Stimulated activated CD8-positive, alpha-beta memory T cell treated with anti-CD3 and anti-CD28 coated beads, Interleukin-7, amount 100 ng/mL, for 4 hours (primary cell): ENCODE results near the gene PCED1B.
"Not testable (repeated sequence)": the region's sequence is repeated elsewhere in the genome, so short reads cannot be mapped to it uniquely, and the experiment has no call there.

Experiments used
- DNase-seq, 2 donors: peaks; one replicate each; pipeline ENCODE4 v3.0.0-alpha.2; 2020; ENCODE audit warnings: low read depth in 2 of 2

PCED1B gene

DNA sequence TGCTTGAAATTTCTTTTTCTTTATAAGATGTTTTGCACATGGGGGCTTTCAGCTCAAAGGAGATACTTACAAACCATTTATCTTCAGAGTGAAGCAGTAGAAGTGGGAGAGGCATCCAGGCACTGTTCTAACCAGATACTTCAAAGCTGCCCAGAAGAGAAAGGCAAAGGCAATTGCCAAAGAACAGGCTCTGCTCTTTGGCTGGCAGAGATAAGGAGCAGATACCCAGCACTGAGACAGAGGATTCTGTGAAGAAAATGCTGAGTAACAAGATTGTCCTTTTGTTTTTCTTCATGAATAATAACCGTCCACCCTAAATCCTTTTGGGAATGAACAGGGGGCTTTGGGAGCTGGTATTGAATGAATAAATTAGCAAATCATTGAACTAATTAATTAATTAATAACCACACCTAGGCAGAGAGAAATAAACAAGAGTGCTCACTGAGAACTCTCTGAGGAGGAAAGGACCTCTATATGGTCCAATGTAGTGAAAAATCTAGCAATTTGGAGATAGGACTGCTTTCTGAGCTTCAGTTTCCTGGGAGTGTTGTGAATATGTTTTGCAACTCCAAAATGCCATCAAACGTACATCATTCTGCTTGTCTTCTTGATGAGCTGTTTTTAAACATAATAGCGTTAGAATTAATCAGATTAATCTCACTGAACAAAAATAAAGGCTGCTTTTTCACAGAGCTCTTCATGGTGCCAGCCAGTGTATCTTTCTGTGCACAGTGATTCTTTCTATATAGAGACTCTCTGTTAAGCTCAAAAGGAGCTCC is 193.2 kb downstream of the PCED1B start:
- DNase-seq, result no peak

- no peak for DNase-seq
These were observed 193.8 kb downstream of the PCED1B start for GRCh38 chr12:47273191-47273626.

DNA sequence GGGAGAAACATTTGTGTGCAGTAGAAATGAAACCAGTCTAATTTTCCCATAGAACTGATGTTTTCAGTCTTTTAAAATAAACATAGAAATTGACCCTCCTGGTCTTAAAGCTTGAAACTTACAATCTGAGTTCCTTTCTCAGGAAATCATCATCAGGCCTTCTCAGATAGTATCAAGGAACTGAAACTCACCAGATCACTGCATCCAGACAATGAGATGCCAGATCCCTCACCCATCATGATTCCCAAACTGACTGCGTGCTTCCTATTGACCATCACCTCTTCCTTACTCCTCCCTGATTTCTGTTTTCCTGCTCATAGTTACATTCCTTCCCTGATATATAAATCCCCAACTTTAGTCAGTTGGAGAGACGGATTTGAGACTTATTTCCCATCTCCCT is 195.3 kb downstream of the PCED1B start:
- no peak for DNase-seq

- DNase-seq, result no peak
These were observed 196.8 kb downstream of the PCED1B start for GRCh38 chr12:47276253-47276620.

GRCh38 chr12:47276621-47277309 is 197.3 kb downstream of the PCED1B start:
- peak; percentile 22 to 53 for DNase-seq

- DNase-seq, result no peak
These were observed 198.6 kb downstream of the PCED1B start for GRCh38 chr12:47277972-47278448.

- DNase-seq, result not testable (repeated sequence)
These were observed 200.3 kb downstream of the PCED1B start for GRCh38 chr12:47279758-47280157.

- no peak for DNase-seq
These were observed 201.3 kb downstream of the PCED1B start for GRCh38 chr12:47280543-47281300.

GRCh38 chr12:47281667-47282171 is 202.3 kb downstream of the PCED1B start:
- no peak for DNase-seq

- DNase-seq, result no peak
These were observed 202.8 kb downstream of the PCED1B start for GRCh38 chr12:47282206-47282605.
